Endothelial cell of umbilical vein (primary cell): ENCODE results near the gene FBXL22. TPM values are rescaled to one million over a fixed set of nuclear protein-coding genes. Genes with fewer than 3 reads are reported as not detected.

Experiments used
- BruUV-seq: library from RNA; stranded (reverse); fragments of 400-500 nt; replicated peaks from 2 replicates; lab custom pipeline; 2021; lab: Mats Ljungman, UMichigan
- CTCF ChIA-PET: fragments of 300-600, 350-600 bp; sonication (Branson Sonifier 250); formaldehyde crosslinking; loops from one replicate; lab custom pipeline; 2021; ENCODE audit warnings: antibody characterized with exemption, inconsistent platforms; lab: Charles Lee
- POLR2A ChIA-PET: fragments of 300-600, 350-600 bp; sonication (Branson Sonifier 250); formaldehyde crosslinking; loops from one replicate; lab custom pipeline; 2021; ENCODE audit warnings: antibody characterized with exemption, inconsistent platforms; lab: Charles Lee
- DNase-seq: peaks from one replicate; pipeline ENCODE4 v3.0.0-alpha.2; 2011; ENCODE audit warnings: low read depth, low spot score
- FAIRE-seq: peaks from 2 replicates; lab custom pipeline; 2011; peaks lifted over from hg19 to GRCh38; lab: Jason Lieb, UNC
- H2AFZ ChIP-seq: 2 replicates; pipeline ENCODE4 v1.6.0; 2012; ENCODE audit warnings: low read depth, low read length, control low read depth, inconsistent platforms
- H3K27ac ChIP-seq: 2 replicates; pipeline ENCODE4 v1.5.1; 2011; ENCODE audit warnings: low read depth, mild to moderate bottlenecking, control low read depth, low read length, moderate library complexity; ENCODE audit not compliant: insufficient read depth
- H3K27me3 ChIP-seq, 2 experiments: 2 replicates each; pipeline versions ENCODE4 v1.6.0 to v1.6.1; 2011; ENCODE audit warnings: low read length in 2 of 2, mixed read lengths in 1 of 2; ENCODE audit not compliant: control insufficient read depth in 2 of 2, insufficient read depth in 2 of 2
- H3K36me3 ChIP-seq, 2 experiments: 2 replicates in 1 of 2; 3 replicates in 1 of 2; pipeline ENCODE4 v1.5.1; 2011; ENCODE audit warnings: low read length in 2 of 2, mild to moderate bottlenecking in 1 of 2, moderate library complexity in 1 of 2; ENCODE audit not compliant: control insufficient read depth in 2 of 2, insufficient read depth in 2 of 2; ENCODE audit errors: extremely low read depth in 1 of 2
- H3K4me1 ChIP-seq: 3 replicates; pipeline ENCODE4 v1.5.1; 2011; ENCODE audit warnings: mild to moderate bottlenecking, low read length; ENCODE audit not compliant: control insufficient read depth, insufficient read depth; ENCODE audit errors: extremely low read depth
- H3K4me2 ChIP-seq: 2 replicates; pipeline ENCODE4 v1.6.1; 2011; ENCODE audit warnings: low read length, control low read depth, mixed read lengths; ENCODE audit not compliant: insufficient read depth
- H3K4me3 ChIP-seq, 3 experiments: fragments of 200-600 bp in 1 of 3; sonication (generic), shearing (Covaris generic) in 1 of 3; replicated peaks in 1 of 3; 2 replicates each; pipeline ENCODE4 v1.5.1; 2011 to 2016; ENCODE audit warnings: control low read depth in 3 of 3, low read length in 3 of 3, mild to moderate bottlenecking in 2 of 3, inconsistent platforms in 1 of 3, low read depth in 1 of 3, moderate library complexity in 1 of 3; ENCODE audit not compliant: insufficient read depth in 1 of 3
- H3K79me2 ChIP-seq: 2 replicates; pipeline ENCODE4 v1.6.0; 2012; ENCODE audit warnings: low read length, inconsistent platforms; ENCODE audit not compliant: control insufficient read depth, insufficient read depth
- H3K9ac ChIP-seq: replicated peaks from 2 replicates; pipeline ENCODE3; 2011; ENCODE audit warnings: low read length, control low read depth; ENCODE audit not compliant: insufficient read depth; ENCODE audit errors: extremely low read depth
- H3K9me1 ChIP-seq: replicated peaks from 3 replicates; pipeline ENCODE4 v1.6.0; 2011; ENCODE audit warnings: mild to moderate bottlenecking, low read length; ENCODE audit not compliant: control insufficient read depth, insufficient read depth; ENCODE audit errors: extremely low read depth
- H3K9me3 ChIP-seq: replicated peaks from 2 replicates; pipeline ENCODE4 v1.5.1; 2012; ENCODE audit warnings: low read length, inconsistent platforms; ENCODE audit not compliant: control insufficient read depth, insufficient read depth
- H4K20me1 ChIP-seq: replicated peaks from 2 replicates; pipeline ENCODE3; 2011; ENCODE audit warnings: mild to moderate bottlenecking, low read length; ENCODE audit not compliant: control insufficient read depth, insufficient read depth; ENCODE audit errors: extremely low read depth
- EZH2 ChIP-seq: IDR thresholded peaks from 2 replicates; pipeline ENCODE4 v1.6.1; 2012; ENCODE audit warnings: borderline replicate concordance, low read depth, mild to moderate bottlenecking, moderate library complexity, low read length, inconsistent platforms; ENCODE audit not compliant: severe bottlenecking
- FOS ChIP-seq: IDR thresholded peaks from 2 replicates; pipeline ENCODE4 v1.6.1; 2011; ENCODE audit warnings: mild to moderate bottlenecking, low read length, moderate library complexity, borderline replicate concordance; ENCODE audit not compliant: insufficient read depth
- GATA2 ChIP-seq: IDR thresholded peaks from 2 replicates; pipeline ENCODE4 v1.7.0; 2011; ENCODE audit warnings: low read depth, mild to moderate bottlenecking, moderate library complexity, mixed read lengths, low read length; ENCODE audit not compliant: insufficient read length, insufficient read depth
- JUN ChIP-seq: IDR thresholded peaks from 2 replicates; pipeline ENCODE4 v1.6.1; 2011; ENCODE audit warnings: borderline replicate concordance, low read depth; ENCODE audit not compliant: insufficient read length, insufficient read depth
- MYC ChIP-seq: IDR thresholded peaks from one replicate; pipeline ENCODE4 v1.6.1; 2011; ENCODE audit warnings: mild to moderate bottlenecking, low read depth, low read length
- POLR2A ChIP-seq: IDR thresholded peaks from 2 replicates; pipeline ENCODE4 v1.6.1; 2012; ENCODE audit warnings: low read depth, mild to moderate bottlenecking, control low read depth, low read length
- POLR2AphosphoS5 ChIP-seq: IDR thresholded peaks from 2 replicates; pipeline ENCODE4 v1.6.1; 2012; ENCODE audit warnings: low read depth, mild to moderate bottlenecking, control low read depth, low read length, moderate library complexity; ENCODE audit not compliant: insufficient read depth
- dilution Hi-C: fragments of 300-500 bp; cut with MboI; formaldehyde crosslinking; loops from one replicate; pipeline ENCODE4 v1.15.0; 2019; ENCODE audit warnings: low sequenced_read_pairs; ENCODE audit not compliant: extremely low pct_ligation_motif_present
- intact Hi-C: fragments of 100-400 bp; cut with micrococcal nuclease; formaldehyde crosslinking; loops from one replicate; pipeline ENCODE4 v1.10.0; 2022
- polyA plus RNA-seq, 4 experiments: library from polyadenylated mRNA; depleted of rRNA in 3 of 4; stranded (reverse) in 3 of 4; unstranded in 1 of 4; fragments of >200 nt; gene quantifications; 2 replicates each; pipeline versions ENCODE4 v1.2.1 to v1.2.3, GENCODE V29; 2011 to 2012; ENCODE audit warnings: missing spikeins in 1 of 4
- total RNA-seq: library from RNA; stranded (reverse); gene quantifications from 2 replicates; pipeline ENCODE4 v1.2.3, GENCODE V29; 2021
- TF ChIP-seq, protein P1 (sequence below), 2 donors: IDR thresholded peaks; 1 replicate in 1 of 2; 2 replicates in 1 of 2; pipeline ENCODE4 v1.5.1; 2011; ENCODE audit warnings: low read length in 2 of 2, mild to moderate bottlenecking in 2 of 2, moderate library complexity in 2 of 2, control low read depth in 1 of 2, inconsistent platforms in 1 of 2, low read depth in 1 of 2; ENCODE audit not compliant: insufficient read depth in 1 of 2; ENCODE audit errors: extremely low read depth in 1 of 2
- TF ChIP-seq, protein P2 (sequence below): IDR thresholded peaks from 2 replicates; pipeline ENCODE4 v1.6.1; 2011; ENCODE audit not compliant: insufficient read depth, insufficient read length

FBXL22 gene
- total and polyA plus RNA-seq, 2 donors (not counting 3 experiments of a cell fraction or from before 2014, with no cell fraction given) = 0.06 TPM; not detected in 1

DNA sequence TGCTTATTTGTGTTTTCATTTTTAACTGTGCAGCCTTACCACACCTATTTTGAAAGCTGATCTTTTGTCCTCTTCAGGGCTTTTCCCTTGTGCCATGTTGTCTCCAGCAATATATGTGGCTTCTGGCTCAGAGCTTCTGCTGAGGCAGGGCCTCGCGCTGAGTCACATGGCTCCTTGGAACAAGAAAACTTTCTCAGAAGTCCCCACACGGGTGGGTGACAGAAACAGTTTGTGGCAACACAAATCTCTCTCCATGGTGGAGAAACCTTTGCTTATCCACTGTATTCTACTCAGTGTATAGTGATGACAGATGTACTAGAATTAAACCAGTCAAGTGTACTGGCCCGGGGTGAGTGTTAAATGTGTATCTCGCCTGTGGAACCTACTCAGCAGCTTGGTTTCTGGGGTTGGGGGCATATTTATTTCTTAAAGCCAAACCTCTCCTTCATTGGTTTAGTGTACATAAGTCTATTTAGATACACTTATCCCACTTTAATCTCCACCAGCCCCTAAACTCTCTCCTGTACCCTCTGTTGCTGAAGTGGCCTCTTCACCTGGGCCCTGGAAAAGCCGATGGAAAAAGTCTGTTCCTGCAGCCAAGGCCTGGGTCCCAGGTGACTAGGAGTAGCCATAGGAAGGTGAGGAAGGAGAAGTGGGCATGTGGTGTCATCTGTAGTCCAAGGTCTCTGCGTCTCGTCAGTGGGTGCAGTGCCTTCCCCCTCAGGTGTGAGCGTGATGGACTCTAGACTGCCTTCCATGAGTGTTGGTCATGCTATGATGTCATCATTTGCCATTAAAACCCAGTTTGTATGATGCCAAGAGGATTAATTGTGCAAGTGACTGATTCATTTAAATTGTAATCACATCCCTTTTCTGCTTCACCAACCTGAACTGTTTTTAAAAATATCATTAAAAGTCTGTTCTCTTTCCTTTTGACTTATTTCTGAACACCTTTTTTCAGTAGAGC, 3.2 kb upstream of the FBXL22 start:
- FAIRE-seq (no peak), DNase-seq (no peak)
- Histone ChIP-seq H3K27ac (no peak overlapping the region), H3K36me3 (peaks cover 8 to 11% of the 10 kb centered on the region in 2 experiments), H3K79me2 (no peaks in the 10 kb centered on the region), H3K9ac (no peak overlapping the region), H3K27me3 (no peaks in the 10 kb centered on the region), H4K20me1 (no peaks in the 10 kb centered on the region), H3K4me2 (no peak overlapping the region), H3K4me1 (no peaks in the 10 kb centered on the region), H3K9me1 (no peaks in the 10 kb centered on the region), H3K4me3 (no peak overlapping the region), H3K9me3 (no peaks in the 10 kb centered on the region), H2AFZ (no peak overlapping the region)
- no TSS peak for BruUV-seq
- ChIA-PET POLR2A (interaction anchor here (0.5 kb wide), 1 partner anchor 26 kb away, joined by 4 read pairs; no protein-coding TSS in a partner anchor), CTCF (interaction anchor here (0.8 to 9.4 kb wide), 2 partner anchors 107 to 127 kb away, joined by 5 to 78 read pairs; no protein-coding TSS in a partner anchor)
- intact Hi-C loops = no loop called here
- TF ChIP-seq, protein P1, sequence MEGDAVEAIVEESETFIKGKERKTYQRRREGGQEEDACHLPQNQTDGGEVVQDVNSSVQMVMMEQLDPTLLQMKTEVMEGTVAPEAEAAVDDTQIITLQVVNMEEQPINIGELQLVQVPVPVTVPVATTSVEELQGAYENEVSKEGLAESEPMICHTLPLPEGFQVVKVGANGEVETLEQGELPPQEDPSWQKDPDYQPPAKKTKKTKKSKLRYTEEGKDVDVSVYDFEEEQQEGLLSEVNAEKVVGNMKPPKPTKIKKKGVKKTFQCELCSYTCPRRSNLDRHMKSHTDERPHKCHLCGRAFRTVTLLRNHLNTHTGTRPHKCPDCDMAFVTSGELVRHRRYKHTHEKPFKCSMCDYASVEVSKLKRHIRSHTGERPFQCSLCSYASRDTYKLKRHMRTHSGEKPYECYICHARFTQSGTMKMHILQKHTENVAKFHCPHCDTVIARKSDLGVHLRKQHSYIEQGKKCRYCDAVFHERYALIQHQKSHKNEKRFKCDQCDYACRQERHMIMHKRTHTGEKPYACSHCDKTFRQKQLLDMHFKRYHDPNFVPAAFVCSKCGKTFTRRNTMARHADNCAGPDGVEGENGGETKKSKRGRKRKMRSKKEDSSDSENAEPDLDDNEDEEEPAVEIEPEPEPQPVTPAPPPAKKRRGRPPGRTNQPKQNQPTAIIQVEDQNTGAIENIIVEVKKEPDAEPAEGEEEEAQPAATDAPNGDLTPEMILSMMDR (IDR thresholded peaks at IDR 0.05; ENCODE audit: extremely low read depth in 1 of 2, insufficient read depth in 1 of 2, low read depth in 1 of 2, low read length in 2 of 2) = no peak
- TF ChIP-seq JUN (no peak), FOS (no peak), GATA2 (no peak), POLR2AphosphoS5 (no peak), POLR2A (no peak), MYC (no peak), EZH2 (no peak)
- TF ChIP-seq, protein P2, sequence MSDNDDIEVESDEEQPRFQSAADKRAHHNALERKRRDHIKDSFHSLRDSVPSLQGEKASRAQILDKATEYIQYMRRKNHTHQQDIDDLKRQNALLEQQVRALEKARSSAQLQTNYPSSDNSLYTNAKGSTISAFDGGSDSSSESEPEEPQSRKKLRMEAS = no peak
- dilution Hi-C loops = no loop called here
